Measurements from ENCODE around the gene CAMK1G. TPM values are rescaled to one million over a fixed set of nuclear protein-coding genes. Genes with fewer than 3 reads are reported as not detected.

The CAMK1G gene
- total RNA-seq, 1 experiment from 2014 or later: not detected

DNA sequence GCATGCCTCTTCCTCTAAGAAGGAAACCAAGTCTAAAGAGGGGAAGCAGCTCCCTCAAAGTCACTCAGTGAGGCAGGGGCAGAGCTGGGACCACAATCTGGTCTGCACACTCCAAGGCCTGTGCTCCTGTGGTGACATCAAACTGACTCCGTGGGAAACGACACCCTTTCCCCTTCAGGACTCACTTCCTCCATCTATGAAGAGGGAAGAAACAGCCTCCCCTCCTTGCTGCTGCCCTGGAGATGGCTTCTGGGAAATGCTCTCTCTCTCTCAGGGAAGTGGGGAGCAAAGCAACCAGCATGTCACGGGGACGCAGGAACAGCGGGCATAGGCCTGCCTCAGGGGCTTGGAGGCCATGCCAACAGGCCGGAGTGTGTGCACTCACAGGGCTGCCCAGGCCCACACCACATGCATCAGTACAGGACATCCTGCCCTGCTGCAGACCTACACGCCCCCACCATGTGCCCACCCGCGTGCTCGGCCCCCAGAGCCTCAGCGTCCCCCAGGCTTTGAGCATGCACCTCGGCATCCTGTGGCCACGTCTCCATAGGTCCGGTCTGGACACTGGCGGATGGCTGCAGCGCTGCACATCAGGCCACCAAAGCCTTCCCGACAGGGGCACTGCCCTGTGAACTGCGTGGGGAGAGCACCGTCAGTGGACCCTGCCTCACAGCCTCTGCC is 43.0 kb downstream of the CAMK1G start:
- ATAC-seq: no peak
- ChIA-PET POLR2A (no interaction called here), CTCF (interaction anchor here (1.1 to 1.9 kb wide), 2 partner anchors 23 to 57 kb away, joined by 8 to 13 read pairs; no protein-coding TSS in a partner anchor)

More for the DNA sequence above, 43.0 kb downstream of the CAMK1G start:
- peaks cover 0 to 7% of the 10 kb centered on the region in 2 experiments; a peak in 2 of 4 replicates for H3K4me1 ChIP-seq (ENCODE audit: control insufficient read depth in 1 of 2, insufficient read depth in 2 of 2, low read length in 2 of 2)
- TF ChIP-seq FOSL1 (IDR thresholded peaks at IDR 0.05; ENCODE audit: low read depth) (no peak), SIN3A (IDR thresholded peaks at IDR 0.05; ENCODE audit: low read depth) (no peak), POLR2AphosphoS5 (IDR thresholded peaks at IDR 0.05; ENCODE audit: low read depth, low read length) (no peak), TCF7L2 (IDR thresholded peaks at IDR 0.05; ENCODE audit: borderline replicate concordance, extremely low read depth, insufficient read depth, insufficient read length) (no peak), CBX3 (IDR thresholded peaks at IDR 0.05; ENCODE audit: low read depth) (no peak), ZFX (IDR thresholded peaks at IDR 0.05) (no peak), SRF (IDR thresholded peaks at IDR 0.05; ENCODE audit: low read depth) (no peak), ELF1 (IDR thresholded peaks at IDR 0.05; ENCODE audit: borderline replicate concordance, low read depth) (no peak), JUND (IDR thresholded peaks at IDR 0.05) (no peak), CEBPB (IDR thresholded peaks at IDR 0.05; ENCODE audit: low read depth) (no peak), YY1 (IDR thresholded peaks at IDR 0.05; ENCODE audit: extremely low read depth, insufficient replicate concordance, low read depth, low read length) (no peak), EZH2 (IDR thresholded peaks at IDR 0.05) (no peak)
- TF ChIP-seq, protein P1, sequence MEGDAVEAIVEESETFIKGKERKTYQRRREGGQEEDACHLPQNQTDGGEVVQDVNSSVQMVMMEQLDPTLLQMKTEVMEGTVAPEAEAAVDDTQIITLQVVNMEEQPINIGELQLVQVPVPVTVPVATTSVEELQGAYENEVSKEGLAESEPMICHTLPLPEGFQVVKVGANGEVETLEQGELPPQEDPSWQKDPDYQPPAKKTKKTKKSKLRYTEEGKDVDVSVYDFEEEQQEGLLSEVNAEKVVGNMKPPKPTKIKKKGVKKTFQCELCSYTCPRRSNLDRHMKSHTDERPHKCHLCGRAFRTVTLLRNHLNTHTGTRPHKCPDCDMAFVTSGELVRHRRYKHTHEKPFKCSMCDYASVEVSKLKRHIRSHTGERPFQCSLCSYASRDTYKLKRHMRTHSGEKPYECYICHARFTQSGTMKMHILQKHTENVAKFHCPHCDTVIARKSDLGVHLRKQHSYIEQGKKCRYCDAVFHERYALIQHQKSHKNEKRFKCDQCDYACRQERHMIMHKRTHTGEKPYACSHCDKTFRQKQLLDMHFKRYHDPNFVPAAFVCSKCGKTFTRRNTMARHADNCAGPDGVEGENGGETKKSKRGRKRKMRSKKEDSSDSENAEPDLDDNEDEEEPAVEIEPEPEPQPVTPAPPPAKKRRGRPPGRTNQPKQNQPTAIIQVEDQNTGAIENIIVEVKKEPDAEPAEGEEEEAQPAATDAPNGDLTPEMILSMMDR (IDR thresholded peaks at IDR 0.05 in 2 of 3, conservative IDR thresholded peaks at IDR 0.05 in 1 of 3; ENCODE audit: borderline replicate concordance in 1 of 3, insufficient read depth in 1 of 3, low read depth in 2 of 3, low read length in 2 of 3): no peak
- TF ChIP-seq, protein P2, sequence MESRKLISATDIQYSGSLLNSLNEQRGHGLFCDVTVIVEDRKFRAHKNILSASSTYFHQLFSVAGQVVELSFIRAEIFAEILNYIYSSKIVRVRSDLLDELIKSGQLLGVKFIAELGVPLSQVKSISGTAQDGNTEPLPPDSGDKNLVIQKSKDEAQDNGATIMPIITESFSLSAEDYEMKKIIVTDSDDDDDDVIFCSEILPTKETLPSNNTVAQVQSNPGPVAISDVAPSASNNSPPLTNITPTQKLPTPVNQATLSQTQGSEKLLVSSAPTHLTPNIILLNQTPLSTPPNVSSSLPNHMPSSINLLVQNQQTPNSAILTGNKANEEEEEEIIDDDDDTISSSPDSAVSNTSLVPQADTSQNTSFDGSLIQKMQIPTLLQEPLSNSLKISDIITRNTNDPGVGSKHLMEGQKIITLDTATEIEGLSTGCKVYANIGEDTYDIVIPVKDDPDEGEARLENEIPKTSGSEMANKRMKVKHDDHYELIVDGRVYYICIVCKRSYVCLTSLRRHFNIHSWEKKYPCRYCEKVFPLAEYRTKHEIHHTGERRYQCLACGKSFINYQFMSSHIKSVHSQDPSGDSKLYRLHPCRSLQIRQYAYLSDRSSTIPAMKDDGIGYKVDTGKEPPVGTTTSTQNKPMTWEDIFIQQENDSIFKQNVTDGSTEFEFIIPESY (IDR thresholded peaks at IDR 0.05; ENCODE audit: extremely low read depth, insufficient replicate concordance, low read length): no peak
- TF ChIP-seq, protein P3, sequence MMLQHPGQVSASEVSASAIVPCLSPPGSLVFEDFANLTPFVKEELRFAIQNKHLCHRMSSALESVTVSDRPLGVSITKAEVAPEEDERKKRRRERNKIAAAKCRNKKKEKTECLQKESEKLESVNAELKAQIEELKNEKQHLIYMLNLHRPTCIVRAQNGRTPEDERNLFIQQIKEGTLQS (IDR thresholded peaks at IDR 0.05): no peak
- H3K27ac ChIP-seq (ENCODE audit: low read depth, low read length): no peak overlapping the region
- no peaks in the 10 kb centered on the region for H3K27me3 ChIP-seq (ENCODE audit: insufficient read depth, low read length)
- intact Hi-C loops (cut with micrococcal nuclease): loop anchor here (1.0 to 2.0 kb wide), 4 partner anchors 24 to 67 kb away; no protein-coding TSS in a partner anchor
- RAD21 ChIA-PET (ENCODE audit: low non-redundant PET in 1 of 2, low total read pairs in 2 of 2, uncharacterized antibody in 2 of 2, unreplicated experiment in 2 of 2): no interaction called here
- H3K4me3 ChIP-seq (replicated peaks in 1 of 2; ENCODE audit: low read depth in 1 of 2, low read length in 2 of 2): no peak overlapping the region
- no TSS peak for BruUV-seq (replicated peaks)
- no peak for DNase-seq (ENCODE audit: low read depth, low spot score)
- 0 out of 4 replicates have a peak, but pooled peaks cover 3 to 4% of the 10 kb centered on the region in 2 experiments for H3K36me3 ChIP-seq (ENCODE audit: control insufficient read depth in 1 of 2, insufficient read depth in 2 of 2, low read length in 2 of 2)
- no peaks in the 10 kb centered on the region for H4K20me1 ChIP-seq (ENCODE audit: insufficient read depth)
- no peaks in the 10 kb centered on the region for H3K79me2 ChIP-seq (ENCODE audit: insufficient read depth, low read length)
- H3K9me2 ChIP-seq (ENCODE audit: insufficient read depth): no peaks in the 10 kb centered on the region
- no peak overlapping the region for H3K4me2 ChIP-seq (ENCODE audit: low read length)
- H3K9ac ChIP-seq (ENCODE audit: low read length): no peak overlapping the region
- H3K9me3 ChIP-seq (ENCODE audit: control insufficient read depth in 1 of 2, insufficient read depth in 1 of 2, low read depth in 1 of 2, low read length in 2 of 2): no peaks in the 10 kb centered on the region
- no peak overlapping the region for H2AFZ ChIP-seq (ENCODE audit: low read depth, low read length, poor library complexity, severe bottlenecking)
